ENCODE measurements around the gene F13B.

The F13B gene, protein sequence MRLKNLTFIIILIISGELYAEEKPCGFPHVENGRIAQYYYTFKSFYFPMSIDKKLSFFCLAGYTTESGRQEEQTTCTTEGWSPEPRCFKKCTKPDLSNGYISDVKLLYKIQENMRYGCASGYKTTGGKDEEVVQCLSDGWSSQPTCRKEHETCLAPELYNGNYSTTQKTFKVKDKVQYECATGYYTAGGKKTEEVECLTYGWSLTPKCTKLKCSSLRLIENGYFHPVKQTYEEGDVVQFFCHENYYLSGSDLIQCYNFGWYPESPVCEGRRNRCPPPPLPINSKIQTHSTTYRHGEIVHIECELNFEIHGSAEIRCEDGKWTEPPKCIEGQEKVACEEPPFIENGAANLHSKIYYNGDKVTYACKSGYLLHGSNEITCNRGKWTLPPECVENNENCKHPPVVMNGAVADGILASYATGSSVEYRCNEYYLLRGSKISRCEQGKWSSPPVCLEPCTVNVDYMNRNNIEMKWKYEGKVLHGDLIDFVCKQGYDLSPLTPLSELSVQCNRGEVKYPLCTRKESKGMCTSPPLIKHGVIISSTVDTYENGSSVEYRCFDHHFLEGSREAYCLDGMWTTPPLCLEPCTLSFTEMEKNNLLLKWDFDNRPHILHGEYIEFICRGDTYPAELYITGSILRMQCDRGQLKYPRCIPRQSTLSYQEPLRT

DNA sequence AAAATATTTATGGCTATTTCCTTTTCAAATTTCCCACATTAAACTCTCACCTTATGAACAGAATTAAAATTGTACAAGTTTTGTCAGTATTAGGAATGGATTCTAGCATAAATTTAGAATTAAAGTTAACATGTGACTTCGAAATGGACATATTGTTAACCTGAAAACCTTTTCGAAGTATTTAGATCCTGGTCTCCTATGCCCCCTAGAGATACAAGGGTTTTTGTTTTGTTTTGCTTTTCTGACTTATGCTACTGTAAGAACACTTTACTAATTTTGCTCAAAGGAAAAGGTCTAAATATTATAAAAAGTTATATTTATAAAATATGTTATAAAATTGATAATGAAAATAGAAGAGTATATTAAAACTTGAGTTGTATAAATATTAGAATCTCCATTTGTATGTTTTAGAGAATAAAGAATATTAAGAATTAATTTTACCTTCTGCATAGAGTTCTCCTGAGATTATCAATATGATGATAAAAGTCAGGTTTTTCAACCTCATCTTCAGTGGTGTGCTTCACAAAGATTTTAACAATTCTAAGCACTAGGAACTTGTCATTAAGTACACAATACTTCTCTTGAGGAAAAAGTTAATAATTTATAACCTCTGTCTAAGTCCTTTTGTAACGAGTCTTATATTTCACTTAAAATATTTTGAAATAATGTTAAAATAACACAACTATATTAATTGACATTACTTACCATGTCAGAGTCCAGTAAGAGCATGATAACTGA lies at the start of gene F13B:
Gene F13B, minus strand, starts transcription at position 542 of the 738 bp plus-strand sequence. Its CDS starts 37 bp downstream, at position 505.
- H3K4me3 ChIP-seq (ENCODE audit: low read depth, low read length) = no peak within 1 kb of the TSS
- TF ChIP-seq, protein P1, sequence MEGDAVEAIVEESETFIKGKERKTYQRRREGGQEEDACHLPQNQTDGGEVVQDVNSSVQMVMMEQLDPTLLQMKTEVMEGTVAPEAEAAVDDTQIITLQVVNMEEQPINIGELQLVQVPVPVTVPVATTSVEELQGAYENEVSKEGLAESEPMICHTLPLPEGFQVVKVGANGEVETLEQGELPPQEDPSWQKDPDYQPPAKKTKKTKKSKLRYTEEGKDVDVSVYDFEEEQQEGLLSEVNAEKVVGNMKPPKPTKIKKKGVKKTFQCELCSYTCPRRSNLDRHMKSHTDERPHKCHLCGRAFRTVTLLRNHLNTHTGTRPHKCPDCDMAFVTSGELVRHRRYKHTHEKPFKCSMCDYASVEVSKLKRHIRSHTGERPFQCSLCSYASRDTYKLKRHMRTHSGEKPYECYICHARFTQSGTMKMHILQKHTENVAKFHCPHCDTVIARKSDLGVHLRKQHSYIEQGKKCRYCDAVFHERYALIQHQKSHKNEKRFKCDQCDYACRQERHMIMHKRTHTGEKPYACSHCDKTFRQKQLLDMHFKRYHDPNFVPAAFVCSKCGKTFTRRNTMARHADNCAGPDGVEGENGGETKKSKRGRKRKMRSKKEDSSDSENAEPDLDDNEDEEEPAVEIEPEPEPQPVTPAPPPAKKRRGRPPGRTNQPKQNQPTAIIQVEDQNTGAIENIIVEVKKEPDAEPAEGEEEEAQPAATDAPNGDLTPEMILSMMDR (conservative IDR thresholded peaks at IDR 0.05; ENCODE audit: low read depth, low read length) = peak; percentile 15
- peak; percentile 7 for DNase-seq (ENCODE audit: low read depth)

DNA sequence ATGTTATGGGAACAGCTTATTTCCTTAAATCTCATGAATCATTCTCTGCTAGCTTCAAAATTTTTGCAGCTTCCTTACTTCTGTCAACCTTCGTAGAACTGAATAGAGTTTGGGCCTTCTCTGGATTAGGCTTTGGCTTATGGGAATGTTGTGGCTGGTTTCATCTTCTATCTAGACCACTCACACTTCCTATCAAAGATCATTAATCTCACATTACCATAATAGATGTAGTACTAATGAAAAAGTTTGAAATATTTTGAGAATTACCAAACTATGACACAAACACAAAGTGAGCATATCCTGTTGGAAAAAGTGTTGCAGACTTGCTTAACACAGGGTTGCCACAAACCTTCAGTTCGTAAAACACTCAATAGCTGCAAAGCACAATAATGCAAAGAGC lies 49.1 kb upstream of the F13B start:
- DNase-seq (ENCODE audit: low read depth) = no peak
- TF ChIP-seq, protein P1 (conservative IDR thresholded peaks at IDR 0.05; ENCODE audit: low read depth, low read length) = no peak
- no peak overlapping the region for H3K4me3 ChIP-seq (ENCODE audit: low read depth, low read length)

DNA sequence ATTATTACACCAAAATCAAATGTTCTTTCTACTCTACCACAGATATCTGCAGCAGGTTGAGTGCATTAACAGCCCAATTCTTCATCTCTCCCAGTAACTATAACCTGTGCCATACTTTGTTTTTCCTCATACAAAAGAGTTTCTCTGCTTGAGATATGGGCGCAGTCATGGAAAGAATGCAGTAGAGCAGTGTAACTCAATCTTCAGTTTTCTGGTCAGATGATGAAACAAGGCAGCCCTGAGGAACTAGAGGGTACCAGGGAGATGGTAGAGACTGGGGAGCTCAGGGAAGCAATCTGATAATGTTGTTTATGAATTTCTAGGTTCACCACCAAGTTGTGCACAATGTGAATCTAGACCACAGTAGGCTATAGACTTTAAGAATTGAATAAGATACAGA lies 39.8 kb upstream of the F13B start:
- no peak overlapping the region for H3K4me3 ChIP-seq (ENCODE audit: low read depth, low read length)
- TF ChIP-seq, protein P1 (conservative IDR thresholded peaks at IDR 0.05; ENCODE audit: low read depth, low read length) = no peak
- DNase-seq (ENCODE audit: low read depth) = peak; percentile 58

DNA sequence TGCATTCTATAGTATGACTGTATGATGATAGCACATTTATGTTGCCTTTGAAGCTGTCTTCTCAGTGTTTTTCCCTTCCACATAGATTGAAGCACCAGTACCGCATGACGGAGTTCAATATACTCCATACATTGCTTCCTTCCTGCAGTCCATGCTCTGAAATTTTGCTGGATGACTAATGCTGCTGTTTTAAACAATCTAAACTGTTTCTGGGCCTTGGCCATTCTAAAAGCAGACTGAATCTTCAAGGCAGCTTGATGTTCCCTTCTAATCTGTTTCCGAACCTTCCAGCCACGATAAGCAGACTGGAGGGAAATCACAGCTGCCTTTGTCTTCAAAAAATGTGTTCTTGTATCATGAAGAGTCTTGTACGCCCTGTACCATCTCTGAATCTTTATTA lies 36.2 kb upstream of the F13B start:
- no peak overlapping the region for H3K4me3 ChIP-seq (ENCODE audit: low read depth, low read length)
- DNase-seq (ENCODE audit: low read depth) = peak; percentile 57
- TF ChIP-seq, protein P1 (conservative IDR thresholded peaks at IDR 0.05; ENCODE audit: low read depth, low read length) = no peak

DNA sequence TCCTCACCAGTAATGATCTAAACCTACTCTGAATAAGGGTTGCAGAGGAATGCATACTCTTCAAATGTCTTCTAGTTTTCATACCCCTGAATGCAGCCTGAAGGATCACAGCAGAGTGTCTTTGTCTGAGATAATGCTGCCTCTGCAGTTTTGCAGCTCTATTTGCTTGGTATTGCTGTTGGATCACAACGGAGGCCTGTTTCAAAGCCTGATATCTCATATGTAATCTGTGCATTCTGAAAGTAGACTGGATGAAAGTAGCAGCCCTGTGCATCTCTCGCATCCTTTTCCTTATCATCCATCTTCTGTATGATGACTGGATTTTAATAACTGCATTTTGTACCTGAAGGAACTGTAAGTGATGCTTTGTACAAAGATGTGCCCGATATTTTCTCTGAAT lies 34.9 kb upstream of the F13B start:
- H3K4me3 ChIP-seq (ENCODE audit: low read depth, low read length) = no peak overlapping the region
- no peak for DNase-seq (ENCODE audit: low read depth)
- TF ChIP-seq, protein P1 (conservative IDR thresholded peaks at IDR 0.05; ENCODE audit: low read depth, low read length) = no peak

DNA sequence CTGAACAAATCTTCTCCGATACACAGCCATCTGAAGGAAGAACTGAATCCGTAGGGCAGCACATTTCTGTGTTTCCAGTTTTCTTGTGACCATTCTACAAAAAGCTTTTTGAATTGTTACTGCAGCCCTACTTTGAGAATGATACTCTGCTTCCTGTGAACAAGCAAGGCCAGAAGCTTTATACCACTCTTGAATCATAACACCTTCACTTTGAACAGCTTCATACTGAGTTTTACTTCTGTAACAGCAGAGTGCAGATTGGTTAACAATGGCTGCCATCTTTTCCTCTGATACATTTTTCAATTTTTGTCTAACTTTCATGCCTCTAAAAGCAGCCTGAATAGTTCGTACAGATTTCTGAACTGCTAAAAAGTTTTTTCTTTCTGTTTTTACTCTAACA lies 33.6 kb upstream of the F13B start:
- no peak overlapping the region for H3K4me3 ChIP-seq (ENCODE audit: low read depth, low read length)
- TF ChIP-seq, protein P1 (conservative IDR thresholded peaks at IDR 0.05; ENCODE audit: low read depth, low read length) = no peak
- no peak for DNase-seq (ENCODE audit: low read depth)

Data from choroid plexus epithelial cell (primary cell).